GM10266 (cell line): ENCODE measurements around the gene IL9.

Experiments used
- DNase-seq: peaks from one replicate; pipeline ENCODE4 v3.0.0; 2012; ENCODE audit errors: extremely low spot score
- TF ChIP-seq, protein P1 (sequence below): IDR thresholded peaks from 2 replicates; pipeline ENCODE4 v1.5.1; 2012; ENCODE audit warnings: mild to moderate bottlenecking, low read depth; ENCODE audit not compliant: control insufficient read depth, insufficient read depth; ENCODE audit errors: missing control alignments

The IL9 gene

DNA sequence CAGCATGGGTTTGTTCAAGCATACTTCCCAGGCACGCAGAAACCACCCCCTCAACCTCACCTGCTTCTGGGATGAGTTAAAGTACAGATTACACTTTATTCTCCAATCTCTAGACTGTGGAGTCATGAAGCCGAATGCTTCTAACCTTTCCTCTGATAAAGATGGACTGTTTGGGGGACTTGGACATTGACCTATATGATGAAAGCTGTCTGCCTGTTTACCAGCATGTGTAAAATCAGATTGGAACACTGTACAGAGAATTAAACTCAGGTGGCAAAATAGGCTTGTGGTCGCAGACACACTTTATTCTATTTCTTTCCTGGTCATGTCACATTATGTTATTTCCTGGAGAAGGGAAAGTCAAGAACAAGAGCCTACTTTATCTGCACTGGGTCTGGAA is 25.7 kb downstream of the IL9 start:
- TF ChIP-seq, protein P1, sequence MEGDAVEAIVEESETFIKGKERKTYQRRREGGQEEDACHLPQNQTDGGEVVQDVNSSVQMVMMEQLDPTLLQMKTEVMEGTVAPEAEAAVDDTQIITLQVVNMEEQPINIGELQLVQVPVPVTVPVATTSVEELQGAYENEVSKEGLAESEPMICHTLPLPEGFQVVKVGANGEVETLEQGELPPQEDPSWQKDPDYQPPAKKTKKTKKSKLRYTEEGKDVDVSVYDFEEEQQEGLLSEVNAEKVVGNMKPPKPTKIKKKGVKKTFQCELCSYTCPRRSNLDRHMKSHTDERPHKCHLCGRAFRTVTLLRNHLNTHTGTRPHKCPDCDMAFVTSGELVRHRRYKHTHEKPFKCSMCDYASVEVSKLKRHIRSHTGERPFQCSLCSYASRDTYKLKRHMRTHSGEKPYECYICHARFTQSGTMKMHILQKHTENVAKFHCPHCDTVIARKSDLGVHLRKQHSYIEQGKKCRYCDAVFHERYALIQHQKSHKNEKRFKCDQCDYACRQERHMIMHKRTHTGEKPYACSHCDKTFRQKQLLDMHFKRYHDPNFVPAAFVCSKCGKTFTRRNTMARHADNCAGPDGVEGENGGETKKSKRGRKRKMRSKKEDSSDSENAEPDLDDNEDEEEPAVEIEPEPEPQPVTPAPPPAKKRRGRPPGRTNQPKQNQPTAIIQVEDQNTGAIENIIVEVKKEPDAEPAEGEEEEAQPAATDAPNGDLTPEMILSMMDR, result no peak
- no peak for DNase-seq

DNA sequence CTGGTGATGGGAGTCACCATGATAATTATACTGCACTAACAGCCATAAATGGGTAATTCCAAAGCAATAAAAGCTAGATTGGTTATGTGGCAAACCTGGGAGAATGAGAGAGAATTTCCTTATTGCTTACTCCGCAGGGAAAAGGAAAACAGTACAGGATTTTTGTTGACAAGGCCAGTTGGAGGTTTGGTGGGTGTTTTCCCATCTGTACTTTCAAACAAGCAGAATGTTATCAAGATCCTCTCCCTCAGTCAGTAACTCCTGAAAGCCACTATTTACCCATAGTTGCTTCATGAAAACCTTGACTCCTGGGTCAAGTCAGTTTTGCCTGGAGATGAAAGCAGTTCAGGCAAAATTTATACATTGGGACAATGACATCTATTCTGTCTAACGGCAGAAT is 26.4 kb downstream of the IL9 start:
- DNase-seq, result no peak
- TF ChIP-seq, protein P1, result no peak

DNA sequence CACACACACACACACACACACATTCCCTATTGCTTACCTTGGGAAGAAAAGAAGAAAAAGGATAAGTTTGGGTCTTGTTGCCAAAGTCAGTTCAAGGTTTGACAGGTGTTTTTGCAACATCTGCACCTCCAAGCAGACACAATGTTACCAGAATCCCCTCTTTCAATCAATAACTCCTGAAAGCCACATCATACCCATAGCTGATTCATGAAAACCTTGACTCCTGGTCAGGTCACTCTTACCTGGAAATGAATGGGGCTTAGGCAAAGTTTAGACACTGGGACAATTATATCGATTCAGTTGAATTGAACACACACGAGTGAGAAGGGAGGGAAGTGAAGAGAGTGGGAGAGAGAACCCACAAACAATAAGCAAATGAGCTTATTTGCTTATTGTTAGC is 27.0 kb downstream of the IL9 start:
- TF ChIP-seq, protein P1, result no peak
- no peak for DNase-seq

DNA sequence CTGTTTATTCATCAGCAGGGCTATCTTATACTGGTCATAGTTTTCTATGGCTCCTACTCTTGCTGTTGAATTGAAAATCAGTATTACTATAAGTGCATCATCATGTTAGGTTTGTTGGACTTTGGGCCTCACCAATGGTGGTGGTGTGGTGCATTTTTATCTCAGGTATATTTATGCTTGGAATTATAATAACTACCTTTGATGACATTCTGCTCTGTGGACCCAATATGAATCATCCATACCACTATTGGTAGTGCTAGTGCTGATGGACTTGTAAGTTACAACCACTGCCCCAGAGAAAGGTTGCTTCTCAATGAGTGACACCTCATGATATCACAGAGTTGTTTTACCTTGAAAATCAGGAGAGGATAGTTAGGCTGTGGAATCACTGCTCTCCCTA is 28.0 kb downstream of the IL9 start:
- TF ChIP-seq, protein P1, result no peak

DNA sequence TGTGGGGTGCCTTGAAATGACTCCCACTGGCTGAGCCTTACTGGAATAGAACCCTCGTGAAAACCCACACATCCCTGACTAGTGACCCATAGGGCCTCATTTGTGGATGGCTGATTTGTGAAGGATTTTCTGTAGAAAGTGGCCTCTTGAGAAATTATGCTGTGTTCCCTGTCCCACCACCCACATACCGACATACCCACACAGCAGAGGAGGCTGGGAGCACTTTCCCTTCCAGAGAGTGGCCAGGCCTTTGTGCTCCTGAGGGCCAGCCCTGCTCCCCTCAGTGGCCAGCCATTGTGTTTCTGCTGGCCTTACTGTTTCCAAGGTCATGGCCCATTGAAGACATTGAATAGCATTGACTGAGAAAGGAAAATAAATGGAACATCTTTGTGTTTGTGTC is 29.6 kb downstream of the IL9 start:
- TF ChIP-seq, protein P1, result no peak

More for the DNA sequence above, 28.0 kb downstream of the IL9 start:
- DNase-seq, result no peak

DNA sequence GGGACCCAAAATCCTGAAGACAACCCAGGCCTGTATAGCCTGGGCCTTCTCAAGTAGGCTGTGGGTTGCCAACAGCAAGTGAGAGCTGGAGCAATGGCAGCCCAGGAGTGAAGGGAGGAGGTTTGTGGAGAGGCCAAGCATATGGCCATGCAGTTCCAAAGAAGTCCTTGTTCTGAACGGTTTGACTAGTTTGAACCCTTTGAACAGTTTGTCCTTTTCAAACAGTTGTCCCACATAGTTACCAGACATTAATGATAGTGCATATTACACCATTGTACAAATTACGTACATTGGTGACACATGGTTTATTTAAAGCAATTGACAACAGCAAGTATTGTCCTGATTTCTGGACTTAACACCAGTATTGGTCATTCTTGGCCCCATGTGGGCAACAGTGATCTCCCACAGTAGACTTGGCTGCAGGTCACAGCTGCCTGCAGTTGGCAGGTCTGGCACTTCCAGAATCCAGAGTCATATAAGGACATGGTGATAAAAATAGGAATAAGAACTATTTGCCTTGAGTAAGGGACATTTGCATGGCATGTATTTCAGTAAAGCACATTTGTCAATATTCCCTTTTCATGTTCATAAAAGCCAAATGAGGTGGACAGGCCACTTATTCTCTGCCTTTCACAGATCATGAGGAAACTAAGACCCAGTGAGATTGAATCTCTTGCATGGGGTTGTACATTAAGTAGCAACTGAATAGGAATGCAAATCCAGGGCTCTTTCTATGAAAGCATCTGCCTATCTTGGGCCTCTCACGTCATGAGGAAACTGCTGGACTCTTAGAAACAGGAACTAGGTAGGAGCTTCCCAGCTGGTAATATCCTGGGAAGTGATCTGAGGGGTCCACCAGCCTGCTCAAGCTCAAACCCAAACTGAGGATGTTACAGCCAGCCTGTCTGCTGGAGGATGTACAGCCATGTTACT is 30.9 kb downstream of the IL9 start:
- TF ChIP-seq, protein P1, result no peak
- no peak for DNase-seq

More for the DNA sequence above, 29.6 kb downstream of the IL9 start:
- DNase-seq, result no peak

DNA sequence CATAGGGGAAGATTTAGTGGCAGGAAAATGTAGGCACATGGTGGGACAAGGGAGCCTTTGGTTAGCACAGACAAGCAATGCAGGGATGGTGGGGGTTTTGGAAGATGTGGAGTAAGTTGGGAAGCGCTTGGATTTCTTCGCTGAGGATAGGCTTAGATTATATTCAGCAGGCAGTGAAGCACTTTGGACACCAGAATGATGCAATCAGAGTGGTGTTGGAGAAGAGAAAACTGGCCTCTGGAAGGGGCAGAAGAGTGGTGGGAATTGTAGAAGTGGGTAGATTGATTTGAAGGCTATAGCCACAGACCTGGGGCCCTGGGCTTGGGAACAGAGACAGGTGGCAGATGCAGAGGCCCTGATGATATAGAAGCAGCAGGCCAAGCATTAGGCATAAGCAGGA is 32.9 kb downstream of the IL9 start:
- no peak for DNase-seq

More for the DNA sequence above, 32.9 kb downstream of the IL9 start:
- TF ChIP-seq, protein P1, result no peak
